Ramos (cell line): ENCODE data around the gene ARL8B.
"Not testable (repeated sequence)": the region's sequence is repeated elsewhere in the genome, so short reads cannot be mapped to it uniquely, and the experiment has no call there.

Source experiments
- in situ Hi-C: fragments of 300-500 bp; cut with MboI; formaldehyde crosslinking; loops from one replicate; pipeline ENCODE4 v1.14.3; 2022; ENCODE audit warnings: low sequenced_read_pairs; ENCODE audit not compliant: unreplicated experiment

ARL8B gene

DNA sequence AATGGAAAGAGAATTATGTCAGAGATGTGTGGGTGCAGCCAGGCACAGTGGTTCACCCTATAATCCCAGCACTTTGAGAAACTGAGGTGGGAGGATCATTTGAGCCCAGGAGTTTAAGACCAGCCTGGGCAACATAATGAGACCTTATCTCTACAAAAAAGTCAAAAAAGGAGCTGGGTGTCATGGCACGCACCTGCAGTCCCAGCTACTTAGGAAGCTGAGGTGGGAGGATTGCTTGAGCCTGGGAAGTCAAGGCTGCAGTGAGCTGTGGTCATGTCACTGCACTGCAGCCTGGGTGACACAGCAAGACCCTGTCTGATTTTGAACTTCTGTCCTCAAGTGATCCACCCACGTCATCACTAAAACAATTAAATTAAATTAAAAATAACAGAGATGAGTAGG lies 15.2 kb upstream of the ARL8B start:
- in situ Hi-C loops: not testable (repeated sequence)

DNA sequence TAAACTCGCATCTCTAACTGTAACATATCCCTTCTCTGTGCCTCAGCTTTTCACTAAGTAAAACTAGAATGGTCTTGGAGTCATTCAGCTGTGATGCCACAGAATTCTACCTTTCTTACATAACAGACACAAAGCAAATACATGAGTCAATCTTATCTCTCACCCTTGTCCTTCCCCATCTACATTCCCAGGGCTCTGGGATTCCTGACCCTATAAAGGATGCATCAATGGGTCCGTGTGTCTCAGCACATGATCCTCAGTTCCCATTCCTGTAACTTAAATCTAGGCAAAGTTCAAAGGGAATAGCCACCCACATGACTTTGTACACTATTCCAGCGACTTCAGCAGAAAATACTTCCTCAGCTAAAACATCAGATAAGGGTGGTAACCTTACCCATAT lies 11.8 kb upstream of the ARL8B start:
- in situ Hi-C loops: no loop called here

DNA sequence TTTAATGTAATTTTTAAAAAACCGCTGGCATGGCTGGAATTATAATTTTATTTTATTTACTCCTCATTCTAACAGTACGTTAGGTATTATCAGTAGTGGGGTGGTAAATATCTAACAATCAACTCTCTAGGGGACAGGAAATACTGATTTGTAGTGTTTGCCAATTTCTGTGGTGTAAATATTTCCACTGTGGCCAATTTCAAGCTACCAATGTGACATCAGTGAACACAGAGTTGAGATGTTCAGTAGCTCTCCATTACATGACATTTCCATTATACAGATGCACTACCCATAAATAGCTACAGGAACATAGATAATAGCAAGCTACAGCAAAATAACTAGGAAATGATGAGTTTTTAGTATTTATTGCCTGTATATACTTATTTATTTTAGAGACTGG lies 10.0 kb upstream of the ARL8B start:
- in situ Hi-C loops: no loop called here

DNA sequence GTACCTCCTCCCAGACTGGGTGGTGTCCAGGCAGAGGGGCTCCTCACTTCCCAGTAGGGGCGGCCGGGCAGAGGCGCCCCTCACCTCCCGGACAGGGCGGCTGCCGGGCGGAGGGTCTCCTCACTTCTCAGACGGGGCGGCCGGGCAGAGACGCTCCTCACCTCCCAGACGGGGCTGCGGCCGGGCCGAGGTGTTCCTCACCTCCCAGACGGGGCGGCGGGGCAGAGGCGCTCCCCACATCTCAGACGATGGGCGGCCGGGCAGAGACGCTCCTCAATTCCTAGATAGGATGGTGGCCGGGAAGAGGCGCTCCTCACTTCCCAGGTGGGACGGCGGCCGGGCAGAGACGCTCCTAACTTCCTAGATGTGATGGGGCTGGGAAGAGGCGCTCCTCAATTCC lies 8.4 kb upstream of the ARL8B start:
- in situ Hi-C loops: not testable (repeated sequence)

DNA sequence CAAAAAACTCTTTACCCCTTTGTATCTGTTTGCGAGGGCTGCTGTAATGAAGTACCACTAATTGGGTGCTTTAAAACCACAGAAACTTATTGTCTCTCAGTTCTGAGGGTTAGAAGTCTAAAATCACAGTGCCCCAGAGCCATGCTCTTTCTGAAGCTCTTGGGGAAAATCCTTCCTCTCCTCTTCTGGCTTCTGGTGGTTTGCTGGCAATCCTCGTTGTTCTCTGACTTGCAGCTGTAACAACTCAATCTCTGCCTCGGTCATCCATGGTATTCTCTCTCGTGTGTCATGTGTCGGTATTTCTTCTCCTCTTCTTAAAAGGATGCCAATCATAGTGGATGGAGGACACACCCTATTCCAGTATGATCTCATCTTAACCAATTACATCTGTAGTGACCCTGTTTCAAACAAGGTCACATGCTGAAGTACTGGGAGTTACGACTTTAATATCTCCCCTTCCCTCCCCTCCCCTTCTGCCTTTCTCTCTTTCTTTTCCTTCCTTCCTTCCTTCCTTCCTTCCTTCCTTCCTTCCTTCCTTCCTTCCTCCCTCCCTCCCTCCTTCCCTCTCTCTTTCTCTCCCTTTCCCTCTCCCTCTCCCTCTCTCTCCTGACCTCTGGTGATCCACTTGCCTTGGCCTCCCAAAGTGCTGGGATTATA lies 6.5 kb upstream of the ARL8B start:
- in situ Hi-C loops: no loop called here

DNA sequence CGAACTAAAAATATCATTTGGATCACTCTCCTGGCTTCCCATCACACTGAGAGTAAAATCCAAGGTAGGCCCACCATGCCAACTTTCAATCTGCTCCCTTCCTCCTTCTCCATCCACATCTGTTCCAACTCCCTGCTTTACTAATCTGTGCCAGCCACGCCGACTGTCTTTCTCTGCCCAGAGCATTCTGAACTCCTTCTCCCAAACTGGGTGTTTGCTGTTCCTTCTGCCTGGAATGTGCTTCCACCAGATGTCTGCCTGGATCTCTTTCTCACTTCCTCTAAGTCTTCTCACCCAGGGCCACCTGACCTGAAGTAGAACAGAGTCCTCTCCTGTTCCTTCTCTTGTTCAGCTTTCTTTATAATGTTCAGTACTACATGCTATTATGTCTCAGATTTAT lies 5.6 kb upstream of the ARL8B start:
- in situ Hi-C loops: no loop called here

DNA sequence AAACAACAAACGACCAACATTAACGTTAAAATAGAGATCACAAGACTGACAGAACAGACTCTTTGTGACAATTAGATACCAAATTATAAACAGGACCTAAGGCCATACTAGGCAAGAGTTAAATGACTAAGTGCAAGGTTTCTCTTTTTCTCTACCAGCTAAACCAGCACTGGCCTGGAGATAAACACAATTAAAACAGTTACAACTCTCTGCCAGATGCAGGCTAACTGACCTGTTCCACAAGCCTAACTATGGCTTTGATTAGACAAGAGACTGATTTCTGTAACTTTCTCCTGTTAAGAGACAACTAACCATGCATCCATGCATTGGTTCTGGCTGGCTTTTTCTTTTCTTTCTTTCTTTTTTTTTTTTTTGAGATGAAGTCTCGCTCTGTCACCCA lies 1.6 kb upstream of the ARL8B start:
- in situ Hi-C loops: no loop called here

DNA sequence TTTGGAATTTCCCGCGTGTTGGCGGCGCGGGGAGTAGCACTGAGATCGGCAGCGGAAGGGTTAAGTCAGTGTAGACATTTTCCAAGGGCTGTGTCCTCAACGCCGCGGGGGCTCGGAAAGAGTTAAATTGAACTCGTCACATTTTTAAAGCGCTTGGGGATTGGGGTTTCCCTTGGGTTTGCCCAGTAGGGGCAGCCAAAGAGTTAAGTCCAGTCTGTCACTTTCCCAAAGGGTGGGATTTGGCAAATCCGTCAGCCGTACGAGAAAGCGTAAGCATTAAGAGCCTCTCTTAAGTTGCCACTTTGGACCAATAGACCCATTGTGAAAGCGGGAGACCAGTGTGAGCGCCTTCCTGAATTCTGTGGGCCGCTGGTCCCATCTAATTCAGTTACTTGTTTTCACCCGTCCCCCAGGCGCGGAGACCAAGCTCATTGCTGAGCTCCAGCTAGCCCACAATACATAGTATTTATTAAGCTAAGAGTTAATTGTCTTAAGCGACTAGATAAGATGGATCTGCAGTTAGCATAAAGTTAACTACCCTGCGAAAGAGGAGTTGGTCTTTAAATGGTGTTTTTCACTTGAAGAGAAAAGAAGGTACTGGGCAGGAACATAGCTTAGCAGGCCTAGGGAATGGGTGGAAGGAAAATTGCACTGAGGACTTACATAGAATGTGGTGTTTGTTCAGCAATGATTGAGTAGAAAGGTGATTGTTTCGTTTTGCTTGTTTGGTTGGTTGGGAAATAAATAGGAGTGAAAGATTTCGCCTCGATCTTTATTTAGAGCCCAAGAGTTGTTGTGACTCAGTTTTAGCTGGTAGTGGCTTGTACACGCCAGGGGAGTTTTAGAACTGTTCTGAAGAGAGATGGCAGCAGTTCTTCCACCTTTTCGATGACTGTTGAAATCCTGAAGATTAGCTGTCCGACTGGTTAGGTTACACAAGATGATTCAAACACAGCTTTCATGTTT lies 932 bp downstream of the ARL8B start:
- in situ Hi-C loops: no loop called here

DNA sequence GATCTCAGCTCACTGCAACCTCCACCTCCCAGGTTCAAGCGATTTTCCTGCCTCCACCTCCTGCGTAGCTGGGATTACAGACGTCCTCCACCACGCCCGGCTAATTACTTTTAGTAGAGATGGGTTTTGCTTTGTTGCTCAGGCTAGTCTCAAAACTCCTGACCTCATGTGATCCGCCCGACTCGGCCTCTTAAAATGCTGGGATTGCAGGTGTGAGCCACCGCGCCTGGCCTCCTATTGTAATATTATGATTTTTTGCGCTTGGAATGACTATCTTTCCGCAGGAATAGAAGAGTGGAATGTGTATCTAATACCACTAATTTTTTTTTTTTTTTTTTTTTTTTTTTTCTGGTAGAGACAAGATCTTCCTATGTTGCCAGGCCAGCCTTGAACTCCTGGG lies 1.8 kb downstream of the ARL8B start:
- in situ Hi-C loops: no loop called here

DNA sequence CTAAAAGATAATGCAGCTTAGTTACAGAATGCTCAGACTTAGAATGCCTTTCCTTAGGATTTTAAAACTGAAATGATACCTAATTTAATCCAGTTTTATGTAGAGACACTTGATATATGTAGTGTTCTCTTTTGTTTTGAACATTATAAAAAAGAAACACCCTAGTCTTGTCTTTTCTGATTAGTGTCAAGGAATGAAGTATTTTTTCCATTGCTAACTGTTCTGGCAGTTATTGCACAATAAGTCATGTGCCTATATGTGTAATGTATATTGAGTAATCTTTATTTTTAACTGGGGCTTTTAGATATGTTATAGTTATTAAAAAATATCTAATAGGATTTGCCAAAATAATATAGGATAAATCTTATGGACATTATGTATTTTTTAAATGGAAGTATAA lies 4.5 kb downstream of the ARL8B start:
- in situ Hi-C loops: no loop called here

DNA sequence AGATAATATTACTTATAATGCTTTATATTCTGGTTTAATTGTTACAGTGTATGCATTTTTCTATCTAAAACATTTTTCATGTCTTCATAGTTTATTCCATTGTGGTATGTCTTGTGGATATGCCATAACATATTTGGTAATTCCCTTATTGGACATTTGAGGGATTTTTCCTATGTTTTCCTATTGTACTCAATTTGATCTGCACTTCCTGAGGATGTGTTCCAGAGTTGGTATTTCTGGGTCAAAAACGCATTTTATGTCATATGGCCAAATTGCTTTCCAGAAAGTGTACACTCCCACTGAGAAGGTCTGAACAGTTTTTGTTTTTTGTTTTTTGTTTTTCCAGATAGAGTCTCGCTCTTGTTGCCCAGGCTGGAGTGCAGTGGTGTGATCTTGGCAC lies 6.8 kb downstream of the ARL8B start:
- in situ Hi-C loops: no loop called here

DNA sequence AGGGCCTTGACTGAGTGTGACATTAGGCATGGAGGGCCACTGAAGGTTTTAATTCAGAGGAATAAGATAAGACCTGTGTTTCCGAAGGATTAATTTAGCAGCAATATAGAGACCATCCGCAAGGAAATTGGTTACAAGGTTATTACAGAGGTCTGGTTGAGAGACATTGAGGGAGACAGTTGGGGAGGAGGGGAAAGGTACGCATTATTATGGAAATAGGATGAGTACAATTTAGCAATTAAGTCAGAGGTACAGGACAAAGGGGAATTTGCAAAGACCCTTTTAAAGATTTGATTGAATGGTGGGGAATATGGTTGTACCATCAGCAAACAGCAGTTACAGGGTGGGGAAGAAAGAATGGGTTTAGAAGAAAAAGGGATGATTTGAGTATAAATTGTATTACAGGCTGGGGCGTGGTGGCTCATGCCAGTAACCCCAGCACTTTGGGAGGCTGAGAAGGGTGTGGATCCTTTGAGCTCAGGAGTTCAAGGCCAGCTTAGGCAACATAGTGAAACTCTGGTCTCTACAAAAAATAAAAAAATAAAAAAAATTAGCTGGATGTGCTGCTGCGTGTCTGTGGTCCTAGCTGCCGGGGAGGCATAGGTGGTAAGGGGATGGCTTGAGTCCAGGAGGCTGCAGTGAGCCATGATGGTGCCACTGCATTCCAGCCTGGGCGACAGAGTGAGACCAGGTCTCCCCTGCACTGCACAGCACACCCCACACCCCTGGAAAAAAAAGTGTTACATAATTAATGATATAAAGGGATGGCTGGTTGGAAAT lies 11.3 kb downstream of the ARL8B start:
- in situ Hi-C loops: no loop called here

DNA sequence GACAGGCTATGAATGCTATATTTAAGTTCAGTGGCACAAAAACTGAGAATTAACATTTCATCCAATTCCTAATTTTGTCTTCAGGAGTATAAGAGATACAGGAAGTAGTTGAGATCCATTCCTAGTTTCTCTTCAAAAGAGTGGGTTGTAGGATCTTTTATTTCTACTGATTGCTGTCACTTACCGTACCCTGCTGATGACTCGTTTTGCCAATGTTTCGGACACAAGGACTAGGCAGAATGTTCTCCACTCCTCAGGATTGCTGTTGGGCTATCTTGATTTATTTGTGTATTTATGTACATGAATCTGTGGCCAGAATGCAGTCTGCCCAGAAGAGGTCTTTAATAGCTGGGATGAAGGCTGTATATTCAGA lies 11.9 kb downstream of the ARL8B start:
- in situ Hi-C loops: no loop called here

DNA sequence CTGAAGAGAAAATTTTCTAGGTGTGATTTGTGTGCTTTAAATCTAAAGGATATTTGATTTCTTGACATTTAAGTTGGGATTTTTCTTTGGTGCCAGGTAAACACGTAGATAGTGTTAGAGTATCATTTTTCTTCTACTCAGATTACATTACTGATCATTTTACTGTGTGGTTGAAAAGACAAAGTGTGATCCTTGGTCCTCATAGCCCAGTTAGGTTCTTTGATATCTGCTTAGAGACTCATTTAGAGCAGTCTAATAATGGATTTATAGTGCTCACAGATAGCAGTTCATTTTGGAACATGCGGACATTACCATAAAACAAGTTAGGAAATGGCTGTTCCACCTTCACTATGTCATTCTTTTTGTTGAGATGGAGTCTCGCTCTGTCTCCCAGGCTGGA lies 12.4 kb downstream of the ARL8B start:
- in situ Hi-C loops: no loop called here

DNA sequence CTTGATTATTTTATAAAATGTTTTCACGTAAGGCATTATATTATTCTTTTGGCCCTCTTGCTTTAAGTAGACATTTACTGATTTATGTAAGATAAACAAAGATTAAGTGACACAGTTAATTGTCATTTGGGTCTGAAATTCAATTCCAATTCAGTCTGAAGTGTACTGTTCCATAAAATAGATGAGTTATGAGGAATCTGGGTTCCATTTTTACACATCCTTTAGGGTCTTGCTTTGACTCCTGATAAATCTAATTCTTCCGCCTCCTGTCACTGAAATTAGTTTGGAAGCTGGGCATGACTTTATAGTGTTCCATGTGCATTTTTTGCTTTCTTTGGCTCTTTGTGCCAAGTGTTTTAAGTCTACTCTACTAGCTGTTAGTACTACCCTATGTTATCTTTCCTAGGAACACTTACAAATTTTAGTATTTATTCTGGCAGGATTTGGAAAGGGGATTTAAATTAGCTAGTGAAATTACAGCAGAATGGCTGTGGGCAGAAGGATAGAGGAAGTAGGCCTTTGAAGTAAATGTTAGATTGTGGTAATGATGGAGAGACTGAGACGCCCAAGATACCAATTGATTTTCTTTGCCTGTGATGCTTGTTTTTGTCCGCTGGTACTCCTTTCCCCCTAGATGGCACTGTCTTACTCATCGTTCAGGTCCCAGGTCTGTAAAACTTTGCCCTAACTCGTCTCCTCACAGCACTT lies 14.3 kb downstream of the ARL8B start:
- in situ Hi-C loops: no loop called here

DNA sequence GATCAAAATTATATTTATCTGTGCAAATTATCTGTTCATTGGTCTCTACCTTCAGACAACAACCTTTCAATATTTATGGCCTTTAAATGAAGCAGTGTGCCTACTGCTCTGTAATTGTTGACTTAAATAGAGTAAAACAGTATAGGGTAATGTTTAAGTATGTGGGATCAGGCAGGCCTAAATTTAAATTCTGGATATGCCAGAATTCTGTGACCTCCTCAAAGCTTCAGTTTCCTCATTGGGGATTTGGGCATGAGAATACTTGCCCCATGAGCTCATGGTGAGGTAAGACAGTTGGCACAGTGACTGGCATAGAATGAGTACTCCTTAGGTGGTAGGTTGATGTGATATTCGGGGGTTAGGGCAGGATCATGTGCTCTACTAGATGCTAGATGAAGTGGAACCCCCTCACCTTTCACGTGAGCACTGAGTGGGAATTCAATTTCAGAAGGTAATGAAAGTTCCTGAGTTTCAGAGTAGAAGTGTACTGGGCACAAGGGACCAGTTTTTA lies 14.9 kb downstream of the ARL8B start:
- in situ Hi-C loops: no loop called here

DNA sequence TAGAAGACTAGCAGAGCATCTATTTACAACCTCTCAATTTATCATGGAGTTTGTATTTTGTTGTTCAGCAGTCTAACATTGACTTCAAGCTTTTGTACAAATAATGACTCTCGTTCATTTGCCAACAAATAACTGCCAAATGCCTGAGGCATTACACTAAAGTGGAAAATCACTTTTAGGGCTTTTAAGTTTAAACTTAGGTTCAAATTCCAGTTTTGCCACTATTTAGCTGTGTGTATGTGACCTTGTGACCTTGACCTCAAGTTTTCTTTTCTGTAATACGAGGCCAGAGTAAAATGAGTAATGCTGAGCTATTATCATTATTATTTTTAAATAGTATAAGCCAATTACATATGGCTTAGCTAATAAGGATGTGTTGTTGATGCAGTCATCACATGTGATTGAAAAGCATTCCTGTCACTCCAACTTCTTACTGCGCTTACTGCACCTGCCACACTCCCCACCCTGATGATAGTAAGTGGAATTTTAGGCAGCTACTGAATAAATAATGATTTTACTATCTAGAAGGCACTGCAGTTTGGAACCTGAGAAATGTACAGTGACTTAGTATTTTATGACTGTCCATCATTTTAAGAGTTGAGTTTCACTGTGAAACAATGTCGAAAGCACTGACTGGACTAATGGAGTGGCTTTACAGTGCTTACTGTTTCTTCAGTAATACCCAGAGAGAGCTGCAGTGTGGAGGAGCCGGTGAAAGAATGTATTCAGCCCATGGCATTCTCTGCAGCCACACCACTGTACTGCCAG lies 16.3 kb downstream of the ARL8B start:
- in situ Hi-C loops: no loop called here

DNA sequence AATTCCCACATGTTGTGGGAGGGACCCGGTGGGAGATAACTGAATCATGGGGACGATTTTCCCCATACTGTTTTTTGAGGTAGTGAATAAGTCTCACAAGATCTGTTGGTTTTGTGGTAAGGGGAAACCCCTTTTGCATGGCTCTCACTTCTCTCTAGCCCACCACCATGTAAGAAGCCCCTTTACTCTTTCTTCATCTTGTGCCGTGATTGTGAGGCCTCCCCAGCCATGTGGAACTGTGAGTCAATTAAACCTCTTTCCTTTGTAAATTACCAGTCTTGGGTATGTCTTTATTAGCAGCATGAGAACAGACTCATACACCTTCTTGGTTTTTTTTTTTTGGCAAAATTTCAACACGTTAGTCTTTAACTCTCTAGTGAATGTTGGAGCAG lies 18.1 kb downstream of the ARL8B start:
- in situ Hi-C loops: no loop called here

DNA sequence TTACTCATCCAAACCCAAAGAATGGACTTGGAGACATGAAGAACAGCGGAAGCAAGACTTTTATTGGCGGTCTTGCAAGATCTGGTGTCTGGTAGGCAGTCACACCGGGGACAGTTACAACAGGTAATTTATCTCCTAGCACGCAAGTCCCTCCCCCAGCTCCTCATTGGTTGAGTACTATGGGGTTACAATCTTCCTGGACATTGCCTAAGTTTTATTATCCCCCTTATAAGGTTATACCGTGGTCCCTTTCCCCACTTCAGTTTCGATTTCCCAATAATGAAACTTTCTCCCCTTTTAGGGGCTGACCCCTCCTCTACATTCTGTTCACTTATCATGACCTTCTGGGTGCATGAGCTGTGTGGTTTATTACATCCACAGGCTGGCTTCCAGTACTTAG lies 18.7 kb downstream of the ARL8B start:
- in situ Hi-C loops: no loop called here

DNA sequence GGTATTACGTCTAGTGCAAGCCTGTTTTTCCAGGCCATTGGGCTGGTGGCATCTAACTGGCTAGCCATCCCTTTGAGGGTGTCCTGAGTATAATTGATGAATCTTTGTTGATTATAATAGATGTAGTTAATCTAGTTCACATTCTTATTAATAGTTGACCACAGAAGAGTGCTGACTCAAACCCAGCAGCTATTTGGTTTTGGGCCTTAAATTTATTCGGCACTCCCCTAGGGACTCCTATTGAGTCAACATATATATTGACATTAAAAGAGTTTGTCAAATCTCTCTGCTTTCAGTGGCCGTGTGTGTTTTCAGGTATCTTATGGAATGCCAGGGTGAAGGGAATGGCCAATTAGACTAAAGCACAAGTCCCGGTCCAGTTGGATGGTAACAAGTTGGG lies 19.7 kb downstream of the ARL8B start:
- in situ Hi-C loops: no loop called here
